GM12891 (cell line): ENCODE measurements around the gene SBNO2.
A peak's percentile ranks its signal among the peaks of the same experiment; 100 is the strongest.

Source experiments
- DNase-seq: peaks from one replicate; pipeline ENCODE4 v3.0.0; 2011; ENCODE audit warnings: low spot score; ENCODE audit not compliant: insufficient read length
- FAIRE-seq: peaks from 2 replicates; lab custom pipeline; 2011; peaks lifted over from hg19 to GRCh38; lab: Jason Lieb, UNC
- PAX5 ChIP-seq: IDR thresholded peaks from 2 replicates; pipeline ENCODE4 v1.6.1; 2011; ENCODE audit warnings: low read length, moderate library complexity, mild to moderate bottlenecking; ENCODE audit not compliant: insufficient read depth, severe bottlenecking
- POLR2A ChIP-seq: IDR thresholded peaks from 2 replicates; pipeline ENCODE4 v1.6.1; 2011; ENCODE audit warnings: low read depth, low read length, control low read depth
- POLR2AphosphoS5 ChIP-seq: IDR thresholded peaks from 2 replicates; pipeline ENCODE4 v1.6.1; 2011; ENCODE audit warnings: low read depth, low read length, control low read depth
- POU2F2 ChIP-seq: IDR thresholded peaks from 2 replicates; pipeline ENCODE4 v1.6.1; 2011; ENCODE audit warnings: low read depth, mild to moderate bottlenecking, control low read depth, low read length, moderate library complexity
- SPI1 ChIP-seq: IDR thresholded peaks from 2 replicates; pipeline ENCODE4 v1.6.1; 2011; ENCODE audit warnings: low read depth, low read length, control low read depth
- TAF1 ChIP-seq: IDR thresholded peaks from 2 replicates; pipeline ENCODE4 v1.6.1; 2011; ENCODE audit warnings: low read depth, low read length, control low read depth

Gene SBNO2

DNA sequence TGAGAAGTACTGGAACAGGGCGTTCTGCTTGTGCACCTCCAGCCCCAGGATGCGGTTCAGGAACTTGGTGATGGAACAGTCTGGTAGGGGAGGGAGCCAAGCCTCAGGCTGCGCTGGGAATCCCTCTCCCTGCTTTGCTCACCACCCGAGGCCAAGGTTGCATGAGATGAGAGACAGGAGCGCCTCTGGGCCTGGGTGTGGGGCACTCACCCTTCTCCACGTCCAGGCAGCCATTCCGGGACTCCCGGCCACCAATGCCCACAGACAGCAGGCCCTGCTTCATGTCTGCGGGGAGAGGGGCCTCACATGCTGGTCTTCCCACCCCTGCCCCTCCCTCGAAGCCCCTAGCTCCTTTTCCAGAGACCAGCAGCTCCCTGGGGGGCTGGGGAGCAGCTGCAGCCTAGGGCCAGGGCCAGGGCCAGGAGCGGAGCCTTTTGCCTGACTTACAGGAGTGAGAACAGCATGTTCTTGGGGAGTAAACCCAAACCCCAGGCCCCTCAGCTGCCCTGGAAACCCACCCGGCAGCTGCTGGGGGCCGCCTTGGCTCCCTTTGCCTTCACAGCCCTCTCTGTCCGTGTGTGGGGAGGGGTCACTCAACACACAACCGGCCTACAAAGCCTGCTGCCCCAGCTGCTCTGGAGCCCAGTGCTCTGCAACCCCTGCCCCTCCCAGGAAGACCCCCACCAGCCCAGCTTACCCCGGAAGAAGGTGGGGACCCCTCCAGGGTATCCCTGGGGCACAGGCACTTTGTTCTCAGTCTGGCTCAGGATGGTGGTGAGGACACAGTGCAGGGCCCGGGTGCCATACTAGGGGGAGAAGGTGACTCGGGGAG, 63.0 kb downstream of the SBNO2 start:
- FAIRE-seq (no peak), DNase-seq (no peak)
- TF ChIP-seq POU2F2 (no peak), PAX5 (no peak), POLR2A (no peak), POLR2AphosphoS5 (no peak), SPI1 (no peak), TAF1 (no peak)

DNA sequence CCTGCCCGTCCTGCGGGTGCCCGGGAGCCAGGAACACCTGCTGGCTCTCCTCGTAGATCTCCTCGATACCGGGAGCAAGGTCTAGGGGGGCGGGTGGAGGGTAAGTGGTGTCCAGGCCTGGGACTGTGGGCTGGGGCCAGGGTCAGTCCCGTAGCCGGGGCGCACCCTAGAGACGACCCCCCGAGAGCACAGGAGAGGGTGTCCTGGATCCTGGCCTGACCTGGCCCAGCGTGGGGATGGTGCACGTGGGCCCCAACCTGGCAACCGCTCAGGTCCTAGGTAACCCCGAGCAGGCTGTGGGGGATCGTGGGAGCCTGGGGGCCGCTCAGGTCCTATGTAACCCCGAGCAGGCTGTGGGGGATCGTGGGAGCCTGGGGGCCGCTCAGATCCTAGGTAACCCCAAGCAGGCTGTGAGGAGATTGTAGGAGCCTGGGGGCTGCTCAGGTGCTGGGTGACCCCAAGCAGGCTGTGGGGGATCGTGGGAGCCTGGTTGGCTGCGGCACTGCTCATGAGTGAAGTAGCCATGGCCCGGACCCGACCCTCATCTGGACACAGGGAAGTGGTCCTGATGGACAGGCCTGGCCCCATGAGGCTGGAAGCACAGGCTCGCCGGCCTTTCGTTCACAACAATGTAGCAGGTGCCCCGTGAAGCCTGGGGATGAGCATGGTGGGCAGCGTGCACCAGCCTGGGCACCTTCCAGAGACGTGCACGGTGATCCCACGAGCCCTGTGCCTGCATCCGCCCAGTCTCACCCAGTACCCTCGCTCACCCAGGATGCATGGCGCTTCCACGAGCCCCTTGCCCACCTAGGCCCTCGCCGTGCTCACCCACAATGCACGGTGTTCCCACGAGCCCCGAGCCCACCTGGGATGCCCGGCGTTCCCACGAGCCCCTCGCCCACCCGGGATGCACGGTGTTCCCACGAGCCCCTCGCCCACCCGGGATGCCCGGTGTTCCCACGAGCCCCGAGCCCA, 64.1 kb downstream of the SBNO2 start:
- peak; percentile 10; the same call in 1 of the 2 replicates for TF ChIP-seq POLR2A
- no peak for TF ChIP-seq SPI1
- DNase-seq, result no peak
- FAIRE-seq, result no peak

DNA sequence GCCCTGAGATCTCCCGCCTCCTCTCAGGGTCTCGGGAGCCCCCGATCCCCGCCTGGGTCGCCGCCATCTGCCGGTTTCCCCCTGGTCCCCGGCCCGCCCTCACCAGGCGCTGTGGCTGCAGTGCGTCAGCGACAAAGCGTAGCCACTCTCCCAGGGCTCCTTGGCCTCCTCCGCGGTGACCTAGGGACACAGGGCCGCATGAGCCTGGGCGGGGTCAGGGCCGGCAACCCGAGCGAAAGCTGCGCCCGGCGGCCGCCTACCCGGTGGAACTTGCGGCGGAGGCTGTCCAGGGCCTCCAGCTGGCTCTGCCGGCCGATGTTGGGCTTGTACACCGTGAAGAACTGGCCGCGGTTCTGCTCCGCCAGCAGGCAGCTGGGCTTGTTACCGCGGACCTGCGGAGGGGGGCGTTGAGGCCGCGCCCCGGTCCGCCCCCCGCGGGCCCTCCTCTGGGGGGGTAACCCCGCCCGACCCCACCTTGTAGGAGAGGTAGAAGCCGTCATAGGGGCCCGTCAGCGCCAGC, 65.0 kb downstream of the SBNO2 start:
- TF ChIP-seq SPI1 (no peak), POLR2AphosphoS5 (no peak), POU2F2 (no peak), PAX5 (no peak), POLR2A (no peak), TAF1 (no peak)
- FAIRE-seq (no peak), DNase-seq (no peak)

DNA sequence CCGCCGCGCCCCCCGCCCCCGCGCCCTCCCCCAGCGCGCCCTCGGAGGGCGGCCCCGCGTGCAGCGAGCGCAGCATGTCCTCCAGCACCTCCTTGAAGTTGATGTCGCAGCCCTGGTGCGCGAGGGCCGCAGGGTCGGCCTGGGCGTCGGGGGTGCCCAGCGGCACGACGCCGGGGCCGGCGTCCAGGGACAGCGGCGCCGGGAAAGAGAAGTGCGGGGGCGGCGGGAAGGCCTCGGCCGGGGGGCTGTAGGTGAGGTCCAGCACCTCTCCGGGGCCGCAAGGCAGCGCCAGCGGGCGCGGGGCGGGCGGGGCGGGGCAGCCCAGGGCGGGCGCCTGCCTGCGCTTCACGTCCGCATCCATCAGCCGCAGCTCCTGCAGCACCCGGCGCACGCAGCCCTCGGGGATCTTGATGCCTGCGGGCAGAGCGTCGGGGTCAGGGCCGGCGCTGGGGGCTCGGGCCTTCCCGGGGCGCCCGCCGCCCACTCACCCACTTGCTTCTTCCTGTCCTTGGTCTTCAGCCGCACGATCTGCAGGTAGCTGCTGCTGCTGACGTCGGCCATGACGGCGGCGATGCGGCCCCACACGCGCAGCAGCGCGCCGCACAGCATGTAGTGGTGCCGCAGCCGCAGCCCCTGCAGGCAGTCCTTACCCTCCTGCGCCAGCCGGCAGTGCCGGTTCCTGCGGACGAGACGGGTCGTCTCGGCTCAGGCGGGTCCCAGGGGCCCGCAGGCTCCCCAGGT, 65.6 kb downstream of the SBNO2 start:
- DNase-seq (no peak), FAIRE-seq (no peak)
- no peak for TF ChIP-seq SPI1
- TF ChIP-seq PAX5, result no peak
- TF ChIP-seq POU2F2, result no peak
- no peak for TF ChIP-seq POLR2AphosphoS5
- no peak for TF ChIP-seq POLR2A
- no peak for TF ChIP-seq TAF1

DNA sequence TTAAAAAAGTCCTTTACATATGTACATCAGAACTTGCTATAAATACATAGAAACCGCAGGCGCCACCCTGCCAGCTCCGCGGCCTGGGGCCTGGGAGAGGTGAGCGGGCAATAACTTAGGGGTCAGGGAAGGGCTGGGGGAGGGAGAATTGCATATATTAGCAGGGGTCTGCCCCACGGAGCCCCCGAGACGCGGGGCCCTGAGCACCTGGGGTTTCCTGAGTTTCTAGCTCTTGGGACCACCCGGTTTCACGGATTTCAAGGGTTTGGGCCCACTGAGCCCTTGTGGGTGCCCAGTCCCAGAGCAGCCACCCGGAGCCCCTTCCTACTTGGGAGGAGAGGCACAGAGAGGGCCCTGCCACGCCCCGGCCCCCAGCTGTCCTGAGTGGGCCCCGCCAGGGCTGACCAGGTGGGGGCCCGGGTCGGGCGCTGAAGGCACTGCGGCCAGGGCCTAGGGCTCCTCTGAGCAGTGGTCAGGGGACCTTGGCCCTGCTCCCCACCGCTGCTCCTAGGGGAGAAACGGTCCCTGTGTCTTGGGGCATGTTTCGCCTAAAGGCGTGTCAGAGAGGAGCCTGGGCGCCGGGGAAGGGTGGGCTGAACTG, 66.3 kb downstream of the SBNO2 start:
- no peak for FAIRE-seq
- no peak for DNase-seq
- TF ChIP-seq POU2F2 (no peak), POLR2AphosphoS5 (peak; percentile 30; the same call in 1 of the 2 replicates), POLR2A (no peak)

DNA sequence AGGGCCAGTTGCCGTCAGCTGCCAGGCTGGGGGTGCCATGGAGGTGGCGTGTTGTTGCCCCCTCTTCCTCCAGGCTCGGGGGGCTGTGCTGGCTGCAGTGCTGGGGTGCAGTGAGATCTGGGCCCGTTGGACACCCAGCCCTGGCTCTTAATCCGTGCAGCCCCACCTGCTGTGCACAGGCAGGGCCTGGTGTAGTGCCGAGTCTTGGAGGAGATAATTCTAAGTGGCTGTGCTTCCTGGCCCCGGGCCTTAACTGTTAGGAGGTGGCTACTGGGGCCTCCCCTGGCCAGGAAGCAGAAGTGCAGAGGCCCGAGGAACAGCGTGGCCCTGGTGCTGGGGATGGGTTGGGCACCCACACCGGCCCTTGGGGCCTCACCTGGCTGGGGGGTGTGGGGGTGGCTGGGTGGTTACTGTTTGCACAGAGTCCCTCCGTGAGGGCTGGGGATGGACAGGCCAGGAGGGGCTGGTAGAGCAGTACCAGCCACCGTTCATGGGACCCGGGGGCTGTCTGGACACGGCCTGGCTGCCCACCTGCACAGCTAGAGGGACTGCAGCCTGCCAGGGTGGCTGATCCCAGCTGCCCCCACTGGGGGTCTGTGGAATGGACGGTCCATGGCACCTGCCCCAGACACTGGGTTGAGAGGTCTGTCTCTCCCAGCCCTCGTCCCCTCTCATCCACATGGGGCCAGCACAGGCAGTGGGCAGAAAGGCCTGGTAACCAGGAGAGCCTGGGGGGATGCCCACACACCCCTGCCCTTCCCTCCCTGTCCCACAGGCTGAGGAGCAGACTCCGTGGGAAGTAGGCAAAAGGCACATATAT, 67.0 kb downstream of the SBNO2 start:
- peak; percentile 44; the same call in 1 of the 2 replicates for TF ChIP-seq POLR2A
- TF ChIP-seq SPI1, result no peak
- peak; percentile 5; the same call in 1 of the 2 replicates for TF ChIP-seq POU2F2
- TF ChIP-seq PAX5, result no peak
- 0 out of 2 replicates have a peak, but pooled peaks have one; percentile 12 for TF ChIP-seq POLR2AphosphoS5
- TF ChIP-seq TAF1, result no peak
- FAIRE-seq, result no peak
- DNase-seq, result no peak

DNA sequence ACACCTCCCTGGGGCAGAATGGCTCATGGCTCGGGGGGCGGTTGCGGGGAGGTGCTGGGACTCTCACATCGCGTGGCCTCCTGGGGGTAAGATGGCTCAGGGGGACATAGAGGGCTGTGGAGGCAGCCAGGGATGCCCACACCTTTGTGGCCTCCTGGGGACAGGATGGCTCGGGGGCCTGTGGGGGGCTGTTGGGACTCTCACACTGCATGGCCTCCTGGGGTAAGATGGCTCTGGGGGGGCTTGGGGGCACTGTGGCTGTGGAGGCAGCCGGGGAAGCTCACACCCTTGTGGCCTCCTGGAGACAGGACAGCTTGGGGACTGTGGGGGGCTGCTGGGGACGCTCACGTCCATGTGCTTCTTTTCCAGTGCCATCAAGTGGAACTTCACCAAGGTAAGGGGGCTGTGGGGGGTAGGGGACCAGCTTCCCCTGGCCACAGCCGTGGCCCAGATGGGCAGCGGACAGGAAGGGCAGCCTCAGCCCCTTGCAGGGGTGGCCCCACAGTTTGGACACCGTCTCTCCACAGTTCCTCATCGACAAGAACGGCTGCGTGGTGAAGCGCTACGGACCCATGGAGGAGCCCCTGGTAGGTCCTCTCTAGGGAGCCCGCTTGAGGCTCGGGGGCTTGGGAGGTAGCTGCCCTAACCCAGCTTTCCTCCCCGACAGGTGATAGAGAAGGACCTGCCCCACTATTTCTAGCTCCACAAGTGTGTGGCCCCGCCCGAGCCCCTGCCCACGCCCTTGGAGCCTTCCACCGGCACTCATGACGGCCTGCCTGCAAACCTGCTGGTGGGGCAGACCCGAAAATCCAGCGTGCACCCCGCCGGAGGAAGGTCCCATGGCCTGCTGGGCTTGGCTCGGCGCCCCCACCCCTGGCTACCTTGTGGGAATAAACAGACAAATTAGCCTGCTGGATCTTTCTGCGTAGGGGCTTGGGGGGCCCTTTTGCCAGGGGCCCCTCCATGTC, 67.9 kb downstream of the SBNO2 start:
- TF ChIP-seq POU2F2 (no peak), TAF1 (no peak), PAX5 (no peak), POLR2AphosphoS5 (peak; percentile 53), SPI1 (no peak), POLR2A (peak; percentile 62)
- DNase-seq, result no peak
- no peak for FAIRE-seq
